HG02798 (cell line): ENCODE data around the gene SCARF2.
"Not testable (repeated sequence)": the region's sequence is repeated elsewhere in the genome, so short reads cannot be mapped to it uniquely, and the experiment has no call there.

Experiments used
- ATAC-seq: cut with Tn5 transposase; IDR thresholded peaks from one replicate; pipeline ENCODE4 v1.9.1; 2021; ENCODE audit warnings: mild to moderate bottlenecking; ENCODE audit not compliant: unreplicated experiment, poor library complexity

SCARF2 gene

DNA sequence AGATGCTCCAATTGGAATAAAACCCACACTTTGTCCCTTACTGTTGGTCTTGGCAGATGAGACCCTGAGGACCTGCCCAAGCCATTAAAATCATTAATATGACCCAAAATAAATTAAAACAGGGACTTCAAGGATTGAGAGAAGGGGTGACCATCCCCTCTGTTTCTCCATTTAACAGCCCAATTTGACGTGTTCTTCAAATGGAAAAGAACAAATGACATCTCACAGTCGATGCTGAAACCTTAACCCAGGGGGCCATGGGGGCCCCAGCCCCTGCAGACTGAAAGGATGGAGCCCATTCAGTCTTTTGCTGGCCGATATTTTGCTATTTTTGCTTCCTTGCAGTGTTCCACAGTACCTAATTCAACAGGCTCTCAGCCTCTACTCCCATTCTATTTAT is 23.2 kb downstream of the SCARF2 start:
- no peak for ATAC-seq

- ATAC-seq, result no peak
These were observed 23.6 kb downstream of the SCARF2 start for GRCh38 chr22:20414059-20414440.

- ATAC-seq, result no peak
These were observed 24.2 kb downstream of the SCARF2 start for GRCh38 chr22:20413217-20414058.

- no peak for ATAC-seq
These were observed 25.0 kb downstream of the SCARF2 start for GRCh38 chr22:20412474-20413216.

GRCh38 chr22:20409385-20409784 is 28.2 kb downstream of the SCARF2 start:
- not testable (repeated sequence) for ATAC-seq

DNA sequence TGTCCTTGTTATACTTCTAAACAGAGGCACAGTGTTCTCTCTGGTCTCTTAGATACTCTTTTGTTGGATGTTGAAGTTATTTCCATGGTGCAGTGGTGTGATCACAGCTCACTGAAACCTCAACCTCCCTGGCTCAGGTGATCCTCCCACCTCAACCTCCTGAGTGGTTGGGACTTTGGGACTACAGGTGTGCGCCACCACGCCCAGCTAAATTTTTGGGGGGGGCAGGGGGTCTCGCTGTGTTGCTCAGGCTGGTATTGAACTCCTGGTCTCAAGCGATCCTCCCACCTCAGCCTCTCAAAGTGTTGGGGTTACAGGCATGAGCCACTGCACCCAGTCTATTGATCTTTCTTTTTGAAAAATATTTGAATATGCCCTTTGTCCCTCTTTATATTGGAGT is 28.7 kb downstream of the SCARF2 start:
- ATAC-seq, result no peak

DNA sequence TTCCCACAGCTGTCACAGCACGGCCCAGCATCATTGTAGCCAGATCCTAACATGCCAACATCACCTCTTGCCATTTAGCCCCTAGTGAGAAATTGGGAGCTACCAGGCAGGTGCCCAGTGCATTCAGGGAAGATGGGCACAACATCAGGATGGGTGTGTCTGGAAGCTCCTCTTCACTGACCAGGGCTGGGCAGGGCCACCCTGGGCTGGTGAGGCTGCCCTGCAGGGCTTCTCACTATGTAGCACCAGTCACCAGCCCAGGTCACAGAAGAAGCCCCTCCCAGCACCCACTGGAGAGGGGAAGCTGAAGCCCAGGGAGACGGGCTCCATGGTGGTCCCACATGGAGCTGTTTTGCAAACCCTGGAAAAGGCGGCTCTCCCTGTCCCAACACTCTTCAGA is 29.8 kb downstream of the SCARF2 start:
- no peak for ATAC-seq

- no peak for ATAC-seq
These were observed 30.8 kb downstream of the SCARF2 start for GRCh38 chr22:20406686-20407408.

- ATAC-seq, result no peak
These were observed 31.5 kb downstream of the SCARF2 start for GRCh38 chr22:20405931-20406685.

DNA sequence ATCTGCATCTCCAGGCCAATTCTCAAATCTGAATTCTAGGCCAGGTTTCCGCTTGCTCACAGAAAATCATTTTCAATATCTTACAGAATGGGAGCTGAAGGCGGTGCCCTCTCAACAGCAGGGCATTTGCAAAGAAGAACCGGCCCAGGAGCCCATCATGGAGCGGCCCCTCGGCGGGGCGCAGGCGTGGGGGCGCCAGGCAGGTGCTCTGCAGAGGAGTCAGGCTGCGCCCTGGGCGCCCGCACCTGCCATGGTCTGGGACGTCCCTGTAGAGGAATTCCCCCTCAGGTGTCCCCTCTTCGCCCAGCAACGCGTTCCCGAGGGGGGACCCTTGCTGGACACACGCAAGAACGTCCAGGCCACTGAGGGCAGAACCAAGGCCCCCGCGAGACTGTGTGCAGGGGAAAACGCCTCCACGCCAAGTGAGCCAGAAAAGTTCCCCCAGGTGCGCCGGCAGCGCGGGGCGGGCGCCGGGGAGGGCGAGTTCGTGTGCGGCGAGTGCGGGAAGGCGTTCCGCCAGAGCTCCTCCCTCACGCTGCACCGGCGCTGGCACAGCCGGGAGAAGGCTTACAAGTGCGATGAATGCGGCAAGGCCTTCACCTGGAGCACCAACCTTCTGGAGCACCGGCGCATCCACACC is 32.2 kb downstream of the SCARF2 start:
- no peak for ATAC-seq

DNA sequence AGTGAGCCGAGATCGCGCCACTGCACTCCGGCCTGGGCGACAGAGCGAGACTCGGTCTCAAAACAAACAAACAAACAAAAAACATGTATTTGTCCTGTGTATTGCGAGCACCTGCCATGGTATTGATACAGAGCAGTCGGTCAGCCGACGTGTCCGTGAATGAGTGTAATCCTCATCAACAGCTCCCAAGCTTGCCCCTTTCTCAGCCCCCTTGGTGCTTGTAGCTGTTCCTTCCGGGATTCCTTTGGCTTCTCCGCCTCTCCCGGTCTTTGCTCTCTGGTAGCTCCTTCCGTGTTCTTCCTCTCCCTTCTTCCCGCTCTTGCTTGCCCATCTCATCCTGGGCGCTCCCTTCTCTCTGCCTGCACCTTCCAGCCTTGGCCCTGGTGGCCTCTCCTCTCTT is 32.7 kb downstream of the SCARF2 start:
- no peak for ATAC-seq

DNA sequence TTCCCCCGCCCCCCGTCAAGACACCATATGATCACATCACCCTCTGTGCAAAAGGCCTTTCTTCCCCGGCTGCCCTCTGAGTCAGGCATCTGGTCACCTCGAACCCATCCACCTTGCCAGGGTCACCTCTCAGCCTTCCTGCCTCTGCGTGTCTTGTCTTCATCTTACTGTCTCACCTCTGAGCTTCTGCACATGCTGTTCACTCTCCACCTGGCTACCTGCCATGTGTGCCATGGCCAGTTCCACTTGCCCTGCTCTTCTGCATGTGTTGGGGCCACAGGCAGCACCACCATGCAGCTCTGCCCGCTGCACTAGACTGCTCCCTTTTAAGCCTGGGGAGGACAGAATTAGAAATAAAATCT is 33.9 kb downstream of the SCARF2 start:
- ATAC-seq, result no peak

DNA sequence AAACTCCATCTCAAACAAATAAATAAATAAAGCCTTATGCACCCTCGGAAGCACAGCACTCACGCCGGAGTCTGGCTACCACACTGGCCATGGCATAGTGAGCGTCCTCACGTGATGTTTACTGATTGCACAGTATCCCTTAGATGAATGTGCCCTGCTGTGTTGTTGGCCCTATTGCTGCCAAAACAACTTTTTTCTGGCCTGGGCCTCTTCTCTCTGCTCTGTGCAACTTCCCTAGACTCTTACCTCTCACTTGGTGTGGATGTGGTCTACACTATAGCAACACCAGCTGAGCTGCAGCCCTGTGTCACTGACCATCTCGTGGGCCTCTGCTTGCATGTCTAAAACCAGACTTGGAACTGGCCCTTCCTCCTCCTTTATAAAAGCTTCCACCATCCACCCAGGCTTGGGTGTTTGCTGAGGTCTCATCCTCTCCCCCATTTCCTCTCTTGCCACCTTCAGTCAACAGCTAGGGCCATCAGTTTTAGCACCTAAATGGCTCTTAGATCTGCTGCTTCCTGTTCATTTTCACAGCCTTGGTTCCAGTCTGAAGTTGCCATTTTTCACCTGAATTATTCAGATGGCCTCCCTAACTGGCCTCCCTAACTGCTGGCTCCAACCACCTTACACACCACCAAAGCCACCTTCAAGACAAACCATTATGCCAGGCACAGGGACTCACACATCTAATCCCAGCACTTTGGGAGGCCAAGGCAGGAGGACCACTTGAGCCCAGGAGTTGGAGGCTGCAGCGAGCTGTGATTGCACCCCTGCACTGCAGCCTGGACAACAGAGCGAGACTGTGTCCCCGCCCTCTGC is 34.5 kb downstream of the SCARF2 start:
- ATAC-seq, result no peak

DNA sequence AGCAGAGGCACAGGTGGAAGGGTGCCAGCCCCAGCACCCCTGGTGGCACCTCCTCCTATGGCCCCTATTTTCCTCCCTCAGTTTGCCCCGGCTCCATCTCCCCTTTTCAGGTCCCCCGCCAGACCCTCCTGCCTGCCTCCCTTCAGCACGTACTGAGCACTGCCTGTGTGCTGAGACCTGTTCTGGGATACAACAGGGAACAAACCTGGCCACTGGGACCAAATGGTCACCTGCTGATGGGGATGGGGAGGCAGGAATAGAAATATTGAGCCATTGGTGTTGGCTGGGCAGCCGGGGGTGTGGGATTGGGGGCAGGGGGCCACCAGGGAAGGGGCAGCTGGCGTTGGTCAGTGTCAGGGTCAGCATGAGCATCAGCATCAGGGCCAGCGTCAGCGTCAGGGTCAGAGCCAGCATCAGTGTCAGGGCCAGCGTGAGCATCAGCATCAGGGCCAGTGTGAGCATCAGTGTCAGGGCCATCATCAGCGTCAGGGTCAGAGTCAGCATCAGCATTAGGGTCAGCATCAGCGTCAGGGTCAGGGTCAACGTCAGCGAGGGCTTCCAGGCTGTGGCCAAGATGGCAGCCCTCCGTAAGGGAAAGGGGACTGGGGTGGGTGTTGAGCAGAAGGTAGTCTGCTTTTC is 36.1 kb downstream of the SCARF2 start:
- no peak for ATAC-seq

- no peak for ATAC-seq
These were observed 36.8 kb downstream of the SCARF2 start for GRCh38 chr22:20400606-20401375.

GRCh38 chr22:20399866-20400605 is 37.6 kb downstream of the SCARF2 start:
- no peak for ATAC-seq

DNA sequence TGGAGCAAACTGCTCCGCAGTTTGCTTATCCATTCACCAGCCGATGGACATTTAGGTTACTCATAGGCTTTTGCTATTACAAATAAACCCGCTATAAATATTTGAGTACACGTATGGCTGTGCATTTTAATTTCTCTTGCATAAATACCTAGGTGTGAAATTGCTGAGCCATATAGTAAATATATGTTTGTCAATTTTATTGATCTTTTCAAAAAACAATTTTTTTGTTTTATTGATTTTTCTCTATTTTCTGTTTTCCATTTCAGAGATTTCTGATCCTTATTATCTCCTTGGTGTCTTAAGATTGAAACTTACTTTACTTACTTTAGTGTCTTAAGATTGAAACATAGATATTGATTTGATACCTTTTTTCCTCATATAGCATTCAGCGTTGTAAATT is 39.2 kb downstream of the SCARF2 start:
- no peak for ATAC-seq
